ES-I3 (cell line): ENCODE measurements around the gene RSAD1.

Experiments
- H3K36me3 ChIP-seq: 2 replicates; pipeline ENCODE4 v1.6.1; 2013; ENCODE audit warnings: mild to moderate bottlenecking, low read length, control low read depth, moderate library complexity; ENCODE audit not compliant: insufficient read depth
- H3K4me1 ChIP-seq: 2 replicates; pipeline ENCODE4 v1.6.1; 2013; ENCODE audit warnings: mild to moderate bottlenecking, control low read depth, low read length; ENCODE audit not compliant: insufficient read depth
- H3K9ac ChIP-seq: 2 replicates; pipeline ENCODE4 v1.6.1; 2013; ENCODE audit warnings: low read depth, mild to moderate bottlenecking, low read length, moderate library complexity
- H3K9me3 ChIP-seq: 2 replicates; pipeline ENCODE4 v1.6.1; 2013; ENCODE audit warnings: mild to moderate bottlenecking, low read length, moderate library complexity; ENCODE audit not compliant: control insufficient read depth, insufficient read depth

Gene RSAD1

DNA sequence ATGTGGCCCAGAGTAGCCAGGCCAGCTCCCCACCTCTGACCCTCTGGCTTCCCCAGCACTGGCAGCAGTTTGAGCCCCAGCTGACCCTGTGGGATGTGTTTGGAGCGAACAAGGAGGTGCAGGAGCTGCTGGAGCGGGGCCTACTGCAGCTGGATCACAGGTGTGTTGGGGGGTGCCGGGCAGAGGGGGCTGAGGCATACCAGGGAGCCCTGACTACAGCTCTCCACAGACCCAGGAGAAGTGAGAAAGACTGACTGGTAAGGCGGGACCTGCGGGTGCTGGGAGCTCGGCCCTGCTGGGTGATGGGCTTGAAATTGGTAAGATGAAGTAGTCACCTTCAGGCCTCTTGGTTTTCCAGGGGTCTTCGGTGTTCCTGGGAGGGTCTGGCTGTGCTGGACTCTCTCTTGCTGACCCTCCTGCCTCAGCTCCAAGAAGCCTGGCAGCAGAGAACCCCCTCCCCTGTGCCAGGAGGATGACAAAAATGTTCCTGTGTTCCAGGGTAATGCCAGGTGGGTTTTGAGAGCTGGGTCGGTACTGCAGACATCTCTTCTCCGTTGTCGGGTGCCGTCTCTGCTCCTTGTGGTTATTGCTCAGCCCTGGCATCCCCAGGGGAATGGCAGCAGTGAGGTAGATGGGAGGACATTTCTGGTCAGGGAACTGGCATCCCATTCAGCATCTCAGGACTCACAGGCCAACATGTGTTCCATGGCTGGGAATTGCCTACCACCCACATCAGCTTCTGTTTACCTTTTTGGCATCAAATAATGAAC lies 5.9 kb downstream of the RSAD1 start:
- H3K36me3 ChIP-seq = peaks cover 16% of the 10 kb centered on the region
- H3K9me3 ChIP-seq = no peaks in the 10 kb centered on the region
- H3K9ac ChIP-seq = no peak overlapping the region
- peaks cover 2% of the 10 kb centered on the region; the same call in 1 of the 2 replicates for H3K4me1 ChIP-seq

GRCh38 chr17:50487213-50488096 lies 8.8 kb downstream of the RSAD1 start:
- H3K4me1 ChIP-seq = peaks cover 2% of the 10 kb centered on the region; the same call in 1 of the 2 replicates
- peaks cover 11% of the 10 kb centered on the region for H3K36me3 ChIP-seq
- H3K9ac ChIP-seq = no peak overlapping the region
- no peaks in the 10 kb centered on the region for H3K9me3 ChIP-seq

DNA sequence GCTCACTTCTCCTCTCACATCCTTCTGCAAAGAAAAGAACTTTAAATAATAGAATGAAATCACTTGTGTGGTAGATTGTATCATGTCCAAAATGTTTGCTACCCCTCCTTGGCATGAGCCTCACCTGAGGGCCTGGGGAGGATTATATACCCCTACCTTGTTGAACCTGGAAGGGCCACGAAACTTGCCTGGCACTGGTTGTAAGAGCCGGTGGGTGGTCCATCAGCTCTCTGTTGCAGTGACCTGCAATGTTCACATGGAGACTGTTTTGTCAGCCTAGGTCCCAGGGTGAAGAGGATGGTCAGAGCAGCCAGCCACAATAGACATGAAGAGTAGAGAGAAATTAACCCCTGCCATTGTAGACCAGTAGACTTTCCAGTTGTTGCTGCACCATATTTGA lies 10.2 kb downstream of the RSAD1 start:
- Histone ChIP-seq H3K4me1 (no peaks in the 10 kb centered on the region), H3K36me3 (peaks cover 7% of the 10 kb centered on the region; the same call in 1 of the 2 replicates), H3K9me3 (no peaks in the 10 kb centered on the region), H3K9ac (no peak overlapping the region)

GRCh38 chr17:50491505-50491904 lies 12.8 kb downstream of the RSAD1 start:
- no peaks in the 10 kb centered on the region for H3K4me1 ChIP-seq
- H3K9ac ChIP-seq = no peak overlapping the region
- H3K36me3 ChIP-seq = no peaks in the 10 kb centered on the region
- H3K9me3 ChIP-seq = no peaks in the 10 kb centered on the region

GRCh38 chr17:50492214-50492613 lies 13.6 kb downstream of the RSAD1 start:
- Histone ChIP-seq H3K9ac (no peak overlapping the region), H3K9me3 (no peaks in the 10 kb centered on the region), H3K4me1 (no peaks in the 10 kb centered on the region), H3K36me3 (no peaks in the 10 kb centered on the region)

- no peaks in the 10 kb centered on the region for H3K36me3 ChIP-seq
- no peaks in the 10 kb centered on the region for H3K9me3 ChIP-seq
- H3K4me1 ChIP-seq = no peaks in the 10 kb centered on the region
- H3K9ac ChIP-seq = no peak overlapping the region
These were observed 15.1 kb downstream of the RSAD1 start for GRCh38 chr17:50493744-50494143.

DNA sequence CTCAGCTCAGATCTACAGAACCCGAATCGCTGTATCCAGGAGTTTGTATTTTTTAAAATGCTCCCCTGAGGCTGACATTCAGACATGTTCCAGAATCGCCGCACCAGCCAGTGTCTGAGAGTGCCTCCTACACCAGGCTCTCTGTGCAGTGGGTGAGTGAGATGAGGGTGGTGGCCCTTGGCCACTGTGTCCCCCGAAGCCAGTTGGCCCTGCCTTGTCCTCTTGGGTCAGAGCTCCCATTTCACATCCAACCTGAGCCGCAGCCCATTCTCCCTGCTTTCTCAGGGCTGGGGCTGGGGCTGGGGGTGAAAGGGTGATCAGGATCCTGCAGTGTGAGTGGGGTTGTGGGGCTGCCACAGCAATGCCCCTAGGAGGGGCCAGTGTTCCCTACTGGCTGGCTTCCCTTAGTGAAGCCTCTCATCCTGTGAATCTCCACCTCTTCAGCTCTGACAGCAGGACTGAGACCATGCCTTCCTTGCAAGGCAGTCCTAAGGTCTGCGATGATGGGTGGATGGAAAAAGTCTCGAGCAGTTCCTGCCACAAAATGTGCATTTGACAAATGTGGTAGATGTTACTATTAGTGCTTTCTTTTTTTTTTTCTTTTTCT lies 16.7 kb downstream of the RSAD1 start:
- no peak overlapping the region for H3K9ac ChIP-seq
- H3K36me3 ChIP-seq = no peaks in the 10 kb centered on the region
- no peaks in the 10 kb centered on the region for H3K4me1 ChIP-seq
- no peaks in the 10 kb centered on the region for H3K9me3 ChIP-seq

GRCh38 chr17:50495918-50496317 lies 17.3 kb downstream of the RSAD1 start:
- H3K4me1 ChIP-seq = no peaks in the 10 kb centered on the region
- H3K36me3 ChIP-seq = no peaks in the 10 kb centered on the region
- no peak overlapping the region for H3K9ac ChIP-seq
- no peaks in the 10 kb centered on the region for H3K9me3 ChIP-seq

DNA sequence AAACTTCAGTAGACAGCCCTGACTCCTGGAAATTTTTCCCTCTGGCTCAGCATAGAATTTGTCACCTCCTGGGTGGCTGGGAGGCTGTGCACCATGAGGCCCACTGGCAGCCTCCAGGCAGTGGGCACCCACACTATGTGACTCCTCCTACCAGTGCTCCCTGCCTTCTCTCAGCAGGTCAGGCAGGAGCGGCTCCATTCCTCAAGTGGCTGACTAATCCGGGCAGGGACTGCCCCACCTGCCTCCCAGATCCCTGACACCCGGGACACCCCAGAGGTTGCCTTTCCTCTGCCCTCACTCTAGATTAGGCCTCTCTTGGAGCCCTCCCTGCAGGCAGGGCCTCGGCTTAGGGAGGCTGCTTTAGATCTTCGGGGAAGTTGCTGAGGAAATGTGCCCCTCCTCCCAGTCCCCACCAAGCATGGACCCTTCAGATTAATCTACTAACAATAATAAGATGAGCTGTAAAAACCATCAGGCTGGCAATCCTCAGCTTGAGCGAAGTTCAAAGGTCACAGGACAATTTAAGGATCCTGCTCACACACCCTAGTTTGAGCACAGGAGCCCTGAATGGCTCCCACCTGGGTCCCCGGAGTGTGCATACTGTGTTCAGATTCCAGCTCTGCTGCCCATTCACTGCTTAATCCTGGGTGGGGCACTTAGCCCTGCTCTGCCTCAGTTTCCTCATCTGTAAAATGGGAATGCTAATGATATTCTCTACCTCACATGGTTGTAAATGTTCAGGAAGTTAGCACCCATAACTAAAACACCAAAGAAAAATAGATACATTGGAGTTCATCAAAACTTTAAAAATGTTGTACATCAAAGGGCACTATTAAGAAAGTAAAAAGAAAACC lies 19.6 kb downstream of the RSAD1 start:
- Histone ChIP-seq H3K9ac (no peak overlapping the region), H3K36me3 (no peaks in the 10 kb centered on the region), H3K9me3 (no peaks in the 10 kb centered on the region), H3K4me1 (no peaks in the 10 kb centered on the region)

DNA sequence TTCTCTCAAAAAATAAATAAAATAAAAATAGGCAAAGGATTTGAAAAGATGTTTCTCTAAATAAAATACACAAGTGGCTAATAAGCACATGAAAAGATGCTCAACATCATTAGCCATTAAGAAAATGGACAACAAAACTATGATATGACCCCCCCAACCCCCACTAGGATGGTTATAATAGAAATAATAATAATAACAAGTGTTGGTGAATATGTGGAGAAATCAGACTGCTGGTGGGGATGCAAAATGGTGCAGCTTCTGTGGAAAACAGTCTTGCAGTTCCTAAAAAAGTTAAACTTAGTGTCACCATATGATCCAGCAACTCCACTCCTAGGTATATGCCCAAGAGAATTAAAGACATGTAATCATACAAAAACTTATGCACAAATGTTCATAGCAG lies 20.6 kb downstream of the RSAD1 start:
- H3K4me1 ChIP-seq = peaks cover 7% of the 10 kb centered on the region; the same call in 1 of the 2 replicates
- no peak overlapping the region for H3K9ac ChIP-seq
- no peaks in the 10 kb centered on the region for H3K36me3 ChIP-seq
- H3K9me3 ChIP-seq = no peaks in the 10 kb centered on the region

GRCh38 chr17:50499721-50500120 lies 21.1 kb downstream of the RSAD1 start:
- peaks cover 8% of the 10 kb centered on the region; the same call in 1 of the 2 replicates for H3K4me1 ChIP-seq
- H3K9me3 ChIP-seq = no peaks in the 10 kb centered on the region
- no peaks in the 10 kb centered on the region for H3K36me3 ChIP-seq
- no peak overlapping the region for H3K9ac ChIP-seq

DNA sequence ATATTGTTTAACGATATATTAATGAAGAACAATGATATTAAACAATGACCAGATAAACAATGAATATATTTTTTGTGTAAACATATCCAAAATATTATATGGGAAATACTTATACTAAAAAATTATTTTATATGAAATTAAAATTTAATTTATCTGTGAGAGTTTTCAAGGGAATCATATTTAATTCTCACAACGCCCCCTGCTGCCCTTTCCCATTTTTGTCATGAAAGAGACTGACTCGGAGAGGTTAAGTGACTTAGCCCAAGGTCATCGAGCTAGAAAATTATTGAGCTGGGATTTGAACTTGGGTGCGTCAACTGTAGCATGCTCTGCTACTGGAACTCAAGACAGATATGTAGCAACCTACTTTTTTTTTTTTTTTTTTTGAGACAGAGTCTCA lies 22.4 kb downstream of the RSAD1 start:
- Histone ChIP-seq H3K36me3 (no peaks in the 10 kb centered on the region), H3K9ac (no peak overlapping the region), H3K9me3 (no peaks in the 10 kb centered on the region), H3K4me1 (peaks cover 8% of the 10 kb centered on the region; the same call in 1 of the 2 replicates)

- Histone ChIP-seq H3K36me3 (no peaks in the 10 kb centered on the region), H3K9ac (no peak overlapping the region), H3K4me1 (peaks cover 8% of the 10 kb centered on the region; the same call in 1 of the 2 replicates), H3K9me3 (no peaks in the 10 kb centered on the region)
These were observed 23.8 kb downstream of the RSAD1 start for GRCh38 chr17:50502301-50502990.
